ENCODE measurements around the gene KLRB1.

DNA sequence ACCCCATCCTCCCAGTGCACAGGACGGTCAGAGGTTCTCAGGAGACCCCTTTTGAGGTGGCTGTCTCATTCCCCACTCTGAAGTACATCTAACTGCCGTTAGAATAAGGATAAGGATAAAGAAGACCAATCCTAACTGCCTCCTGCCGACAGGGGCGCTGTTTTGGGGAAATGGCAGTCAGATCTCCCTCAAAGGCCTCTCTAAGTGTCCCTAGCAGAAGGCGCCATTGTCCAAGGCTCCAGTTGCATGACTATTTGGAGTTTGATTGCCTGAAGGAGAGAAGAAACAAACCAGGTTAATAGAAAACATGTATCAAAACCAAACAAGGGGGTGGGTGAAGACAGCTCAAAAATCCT lies 29.1 kb upstream of the KLRB1 start:
- TF ChIP-seq, protein P1, sequence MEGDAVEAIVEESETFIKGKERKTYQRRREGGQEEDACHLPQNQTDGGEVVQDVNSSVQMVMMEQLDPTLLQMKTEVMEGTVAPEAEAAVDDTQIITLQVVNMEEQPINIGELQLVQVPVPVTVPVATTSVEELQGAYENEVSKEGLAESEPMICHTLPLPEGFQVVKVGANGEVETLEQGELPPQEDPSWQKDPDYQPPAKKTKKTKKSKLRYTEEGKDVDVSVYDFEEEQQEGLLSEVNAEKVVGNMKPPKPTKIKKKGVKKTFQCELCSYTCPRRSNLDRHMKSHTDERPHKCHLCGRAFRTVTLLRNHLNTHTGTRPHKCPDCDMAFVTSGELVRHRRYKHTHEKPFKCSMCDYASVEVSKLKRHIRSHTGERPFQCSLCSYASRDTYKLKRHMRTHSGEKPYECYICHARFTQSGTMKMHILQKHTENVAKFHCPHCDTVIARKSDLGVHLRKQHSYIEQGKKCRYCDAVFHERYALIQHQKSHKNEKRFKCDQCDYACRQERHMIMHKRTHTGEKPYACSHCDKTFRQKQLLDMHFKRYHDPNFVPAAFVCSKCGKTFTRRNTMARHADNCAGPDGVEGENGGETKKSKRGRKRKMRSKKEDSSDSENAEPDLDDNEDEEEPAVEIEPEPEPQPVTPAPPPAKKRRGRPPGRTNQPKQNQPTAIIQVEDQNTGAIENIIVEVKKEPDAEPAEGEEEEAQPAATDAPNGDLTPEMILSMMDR (IDR thresholded peaks at IDR 0.05): peak; percentile 69
- no peak for TF ChIP-seq ZFX (IDR thresholded peaks at IDR 0.05; ENCODE audit: borderline replicate concordance)
